Thoracic aorta (tissue), 2 donors: ENCODE measurements around the gene UCP3. TPM values are rescaled to one million over a fixed set of nuclear protein-coding genes. Genes with fewer than 3 reads are reported as not detected.

Experiments
- ATAC-seq: fragments of 150-250 bp; one replicate; pipeline ENCODE4 v1.8.0; 2017; ENCODE audit warnings: low read depth; ENCODE audit not compliant: insufficient number of reproducible peaks, low FRiP score
- DNase-seq: peaks from one replicate; pipeline ENCODE4 v3.0.0-alpha.2; 2020; ENCODE audit warnings: low spot score
- H3K27ac ChIP-seq, 2 donors: fragments of 200-600 bp; sonication (generic); 1 replicate in 1 of 2; 2 replicates in 1 of 2; pipeline ENCODE4 v1.5.1; 2016; ENCODE audit warnings: mild to moderate bottlenecking in 2 of 2, moderate library complexity in 2 of 2
- H3K27me3 ChIP-seq: fragments of 200-600 bp; sonication (generic); replicated peaks from 2 replicates; pipeline ENCODE4 v1.6.0; 2016; ENCODE audit warnings: mild to moderate bottlenecking; ENCODE audit not compliant: insufficient read depth
- H3K36me3 ChIP-seq: fragments of 200-600 bp; sonication (generic); one replicate; pipeline ENCODE4 v1.5.1; 2016
- H3K4me1 ChIP-seq, 2 donors: fragments of 200-600 bp; sonication (generic); 1 replicate in 1 of 2; 2 replicates in 1 of 2; pipeline versions ENCODE4 v1.5.1 to v1.6.0; 2016; ENCODE audit warnings: low read depth in 2 of 2, mild to moderate bottlenecking in 1 of 2; ENCODE audit not compliant: control insufficient read depth in 1 of 2
- H3K4me3 ChIP-seq: fragments of 200-600 bp; sonication (generic); 2 replicates; pipeline ENCODE4 v1.5.1; 2016; ENCODE audit warnings: mild to moderate bottlenecking
- H3K9me3 ChIP-seq: fragments of 200-600 bp; sonication (generic); 2 replicates; pipeline ENCODE4 v1.5.1; 2016
- CTCF ChIP-seq: fragments of 200-600 bp; sonication (generic); IDR thresholded peaks from one replicate; pipeline ENCODE4 v1.5.1; 2019; ENCODE audit warnings: antibody characterized with exemption
- total RNA-seq, 2 donors: library from RNA; depleted of rRNA; stranded (reverse); fragments of >200 nt; gene quantifications; one replicate each; pipeline versions ENCODE4 v1.1.0 to v1.2.3, GENCODE V29; 2016

Gene UCP3
- total RNA-seq, 2 donors from 2014 or later = 0.14 to 13.9 TPM

GRCh38 chr11:74018331-74019005 lies 9.6 kb upstream of the UCP3 start:
- H3K36me3 ChIP-seq = no peaks in the 10 kb centered on the region
- peak overlapping the region; percentile 65 to 73 for H3K27ac ChIP-seq
- H3K27me3 ChIP-seq = no peaks in the 10 kb centered on the region
- ATAC-seq (peak; percentile 46), DNase-seq (peak; percentile 65)
- no peak overlapping the region for H3K4me3 ChIP-seq
- peaks cover 10 to 26% of the 10 kb centered on the region in 2 donors for H3K4me1 ChIP-seq
- no peak for TF ChIP-seq CTCF
- H3K9me3 ChIP-seq = no peaks in the 10 kb centered on the region

GRCh38 chr11:74017631-74018030 lies 8.7 kb upstream of the UCP3 start:
- no peak overlapping the region for H3K4me3 ChIP-seq
- DNase-seq = no peak
- H3K27me3 ChIP-seq = no peaks in the 10 kb centered on the region
- peaks cover 10 to 26% of the 10 kb centered on the region in 2 donors for H3K4me1 ChIP-seq
- no peak for TF ChIP-seq CTCF
- no peak for ATAC-seq
- H3K27ac ChIP-seq = peak overlapping the region in 1 of 2 donors; percentile 64
- H3K36me3 ChIP-seq = no peaks in the 10 kb centered on the region
- H3K9me3 ChIP-seq = no peaks in the 10 kb centered on the region

GRCh38 chr11:74015919-74016684 lies 7.2 kb upstream of the UCP3 start:
- no peak for ATAC-seq
- no peaks in the 10 kb centered on the region for H3K9me3 ChIP-seq
- H3K27me3 ChIP-seq = no peaks in the 10 kb centered on the region
- no peak overlapping the region for H3K27ac ChIP-seq
- no peak for TF ChIP-seq CTCF
- no peaks in the 10 kb centered on the region for H3K36me3 ChIP-seq
- peaks cover 10 to 26% of the 10 kb centered on the region in 2 donors for H3K4me1 ChIP-seq
- no peak for DNase-seq
- no peak overlapping the region for H3K4me3 ChIP-seq

GRCh38 chr11:74014880-74015279 lies 6.0 kb upstream of the UCP3 start:
- Histone ChIP-seq H3K4me3 (no peak overlapping the region), H3K27me3 (no peaks in the 10 kb centered on the region), H3K36me3 (no peaks in the 10 kb centered on the region), H3K27ac (no peak overlapping the region), H3K4me1 (peaks cover 10 to 22% of the 10 kb centered on the region in 2 donors), H3K9me3 (no peaks in the 10 kb centered on the region)
- DNase-seq (no peak), ATAC-seq (no peak)
- no peak for TF ChIP-seq CTCF

GRCh38 chr11:74013141-74013540 lies 4.3 kb upstream of the UCP3 start:
- Histone ChIP-seq H3K36me3 (no peaks in the 10 kb centered on the region), H3K4me1 (peaks cover 0 to 4% of the 10 kb centered on the region in 2 donors), H3K9me3 (no peaks in the 10 kb centered on the region), H3K27ac (no peak overlapping the region), H3K4me3 (no peak overlapping the region), H3K27me3 (no peaks in the 10 kb centered on the region)
- TF ChIP-seq CTCF = no peak
- DNase-seq (no peak), ATAC-seq (no peak)
